GM19455 (cell line): Measurements from ENCODE around the gene GPR6.

ENCODE experiments used
- ATAC-seq: cut with Tn5 transposase; IDR thresholded peaks from one replicate; pipeline ENCODE4 v1.9.1; 2021; ENCODE audit not compliant: unreplicated experiment

Gene GPR6, protein sequence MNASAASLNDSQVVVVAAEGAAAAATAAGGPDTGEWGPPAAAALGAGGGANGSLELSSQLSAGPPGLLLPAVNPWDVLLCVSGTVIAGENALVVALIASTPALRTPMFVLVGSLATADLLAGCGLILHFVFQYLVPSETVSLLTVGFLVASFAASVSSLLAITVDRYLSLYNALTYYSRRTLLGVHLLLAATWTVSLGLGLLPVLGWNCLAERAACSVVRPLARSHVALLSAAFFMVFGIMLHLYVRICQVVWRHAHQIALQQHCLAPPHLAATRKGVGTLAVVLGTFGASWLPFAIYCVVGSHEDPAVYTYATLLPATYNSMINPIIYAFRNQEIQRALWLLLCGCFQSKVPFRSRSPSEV

DNA sequence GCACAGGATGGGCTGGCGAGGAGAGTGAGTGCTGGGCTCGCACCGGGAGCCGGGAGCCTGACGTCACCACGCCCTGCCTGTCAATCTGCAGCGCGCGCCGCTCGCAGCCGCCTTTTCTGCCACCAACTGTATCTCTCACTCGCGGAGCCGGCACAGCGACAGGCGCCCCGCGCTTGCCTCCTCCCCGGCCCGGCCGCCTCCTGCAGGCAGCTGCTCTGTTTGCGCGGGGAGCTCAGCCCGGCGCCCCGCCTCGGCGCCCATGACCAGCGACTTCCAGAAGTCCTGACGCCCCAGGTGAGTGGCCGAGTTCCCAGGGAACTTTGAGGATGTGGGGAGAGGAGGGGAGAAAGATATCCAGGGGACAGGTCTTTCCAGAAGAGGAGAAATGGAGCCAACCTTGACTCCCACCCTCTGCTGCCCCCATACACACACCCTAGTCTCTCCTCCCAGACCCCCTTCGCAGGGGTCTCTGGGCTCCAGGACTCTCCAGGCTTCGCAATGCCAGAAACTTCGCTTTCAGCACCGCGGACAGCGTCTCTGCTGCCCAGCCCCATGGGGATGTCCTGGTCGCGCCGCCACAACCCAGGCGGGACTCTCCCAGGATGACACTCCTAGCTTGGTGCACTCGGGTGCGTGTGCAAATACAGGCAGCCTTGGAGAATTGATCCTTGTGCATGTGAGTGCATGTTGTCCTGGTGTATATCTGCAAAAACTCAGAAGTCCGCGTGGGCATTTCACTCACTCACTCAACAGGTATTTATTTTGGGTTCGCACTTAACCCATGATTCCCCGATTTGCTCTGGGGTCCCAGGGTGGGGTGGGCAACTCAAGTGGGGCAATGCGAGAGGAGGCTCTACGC lies at the start of gene GPR6:
TSS of gene GPR6 (plus strand) at position 138 of the 859 bp plus-strand sequence. CDS start 802 bp downstream, outside the sequence.
- ATAC-seq = no peak

DNA sequence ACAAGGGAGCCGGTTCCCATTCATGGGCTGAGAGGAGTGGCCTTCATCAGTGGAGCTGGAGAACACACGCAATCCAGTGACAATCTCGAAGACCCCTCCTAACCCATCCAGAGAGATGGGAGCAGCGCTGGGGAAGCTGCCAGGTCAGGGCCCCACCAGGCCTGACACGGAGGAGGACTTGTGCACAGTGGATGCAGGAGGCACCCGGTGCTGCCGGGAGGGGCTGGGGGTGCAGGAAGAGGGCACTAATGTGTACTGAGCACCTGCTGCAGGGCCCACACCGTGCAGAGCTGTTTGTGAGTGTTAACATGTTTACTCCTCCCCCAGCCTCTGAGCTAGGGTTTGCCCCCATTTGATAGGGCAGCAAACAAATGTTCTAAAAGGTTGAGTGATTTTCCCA lies 43.8 kb upstream of the GPR6 start:
- ATAC-seq = no peak

DNA sequence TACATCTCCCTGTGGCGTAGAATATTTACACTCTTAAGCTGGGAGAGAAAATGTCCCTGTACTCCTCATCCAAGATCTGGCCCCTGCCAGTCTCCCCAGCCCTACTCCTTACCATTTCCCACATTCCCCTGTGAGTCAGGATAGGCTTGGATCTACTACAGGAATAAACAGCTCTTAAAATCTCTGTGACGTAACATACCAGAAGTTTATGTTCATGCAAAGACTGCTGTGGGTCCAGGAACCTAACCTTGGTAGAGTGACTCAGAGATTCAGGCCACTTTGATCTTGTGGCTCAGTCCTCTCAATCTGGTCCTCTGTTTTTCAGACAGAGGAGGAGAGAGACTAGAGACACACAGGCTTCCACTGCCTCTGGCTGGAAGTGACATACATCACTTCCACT lies 38.5 kb upstream of the GPR6 start:
- ATAC-seq = no peak

DNA sequence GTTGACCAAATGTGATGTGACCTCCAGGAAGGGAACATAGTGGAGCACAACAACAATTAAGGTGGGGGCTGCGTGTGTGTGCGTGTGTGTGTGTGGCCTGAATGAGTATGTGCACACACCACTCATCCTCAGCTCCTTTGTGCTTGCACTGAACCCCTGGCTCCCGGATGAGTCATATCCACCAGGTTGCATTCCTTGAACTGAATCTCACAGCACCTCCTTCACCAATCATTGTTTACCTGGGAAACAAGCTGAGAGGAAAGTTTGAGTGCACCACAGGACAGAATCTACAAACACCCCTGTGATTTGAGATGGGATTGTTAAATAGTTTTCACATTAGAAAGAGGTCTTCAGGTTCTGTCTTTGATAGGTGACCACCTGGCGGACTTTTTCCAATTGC lies 33.7 kb upstream of the GPR6 start:
- no peak for ATAC-seq

DNA sequence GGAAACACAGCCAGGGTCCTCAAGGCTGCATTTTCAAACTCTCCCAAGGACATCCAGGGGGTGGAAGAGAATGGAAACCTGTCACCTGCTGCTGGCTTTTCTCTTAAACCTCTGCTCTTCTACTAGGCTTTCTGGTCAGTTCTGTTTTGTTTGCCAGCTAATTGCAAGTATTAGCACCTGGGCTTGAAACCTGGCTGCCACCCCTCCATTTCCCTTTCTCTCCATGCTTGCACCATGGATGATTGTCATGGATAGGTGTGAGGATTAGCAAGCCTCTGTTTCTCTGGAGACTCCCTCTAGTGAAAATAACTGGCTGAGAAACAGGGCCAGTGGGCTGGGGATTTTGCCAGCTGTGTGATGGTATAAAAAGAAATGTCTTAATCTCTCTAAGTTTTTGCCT lies 33.0 kb upstream of the GPR6 start:
- no peak for ATAC-seq

DNA sequence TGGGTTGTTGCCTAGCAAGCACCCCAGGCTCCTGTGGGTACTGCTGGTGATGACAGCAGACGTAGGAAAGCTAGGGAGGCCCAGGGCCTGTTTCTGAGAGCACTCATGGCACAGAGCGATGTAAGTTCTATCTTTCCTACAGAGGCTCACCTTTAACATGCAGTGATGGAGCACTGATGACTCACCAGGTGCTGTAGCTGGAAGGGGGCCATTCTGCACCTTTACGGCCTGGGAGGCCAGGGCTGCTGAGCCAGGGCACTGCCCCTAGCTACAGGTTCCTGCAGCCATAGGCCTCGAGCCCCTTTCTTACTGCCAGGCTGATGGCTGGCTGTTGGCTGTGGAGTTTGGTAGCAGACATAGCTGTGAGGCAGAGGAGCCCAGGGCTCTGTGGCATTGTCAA lies 31.1 kb upstream of the GPR6 start:
- ATAC-seq = no peak

DNA sequence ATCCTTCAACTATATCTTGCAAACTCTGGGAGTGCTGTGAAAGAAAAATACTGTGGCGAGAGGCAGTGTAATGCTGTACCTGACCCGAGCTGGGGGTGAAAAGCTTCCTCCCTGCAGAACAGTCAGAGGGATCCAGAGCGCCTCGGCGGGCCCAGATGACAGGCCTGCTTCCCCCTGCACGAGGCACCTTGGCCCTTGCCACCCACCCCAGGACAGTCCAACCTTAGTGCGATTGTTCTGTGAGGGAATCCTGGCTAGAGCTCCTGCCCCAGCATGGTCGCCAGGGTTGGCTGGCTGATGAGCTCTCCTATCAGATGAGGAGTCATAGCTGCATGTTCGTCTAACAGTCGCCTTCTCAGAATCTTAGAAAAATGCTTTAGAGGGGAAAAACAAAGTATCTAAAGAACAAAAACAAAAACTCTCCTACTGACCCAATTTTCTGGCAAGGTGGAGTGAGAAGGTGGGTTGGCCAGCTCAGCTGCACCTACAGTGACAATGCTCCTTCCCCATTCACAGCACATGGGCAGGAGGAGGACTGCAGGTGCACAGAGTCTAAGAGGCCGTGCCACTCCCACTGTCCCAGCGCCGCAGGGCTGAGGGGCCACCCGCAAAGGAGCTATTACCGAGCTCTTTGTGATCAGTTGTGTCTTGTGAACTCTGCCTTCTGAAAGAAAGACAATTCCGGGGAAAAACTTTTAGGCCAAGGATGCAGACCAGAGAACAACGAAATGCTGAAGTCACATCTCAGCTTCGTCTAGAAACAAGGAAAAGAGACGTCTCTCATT lies 28.6 kb upstream of the GPR6 start:
- no peak for ATAC-seq

DNA sequence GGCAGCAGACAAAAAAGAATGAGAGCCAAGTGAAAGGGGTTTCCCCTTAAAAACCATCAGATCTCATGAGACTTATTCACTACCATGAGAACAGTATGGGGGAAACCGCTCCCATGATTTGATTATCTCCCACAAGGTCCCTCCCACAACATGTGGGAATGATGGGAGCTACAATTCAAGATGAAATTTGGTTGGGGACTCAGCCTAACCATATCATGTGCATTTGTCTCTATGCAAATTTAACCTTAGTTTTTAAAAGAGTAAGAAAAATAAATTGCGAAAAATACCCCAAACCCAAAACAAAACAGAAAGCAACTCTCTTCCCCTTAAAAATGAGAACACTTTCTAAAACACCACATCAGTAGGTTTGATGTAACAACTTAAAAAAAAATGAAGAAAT lies 22.6 kb upstream of the GPR6 start:
- ATAC-seq = no peak

DNA sequence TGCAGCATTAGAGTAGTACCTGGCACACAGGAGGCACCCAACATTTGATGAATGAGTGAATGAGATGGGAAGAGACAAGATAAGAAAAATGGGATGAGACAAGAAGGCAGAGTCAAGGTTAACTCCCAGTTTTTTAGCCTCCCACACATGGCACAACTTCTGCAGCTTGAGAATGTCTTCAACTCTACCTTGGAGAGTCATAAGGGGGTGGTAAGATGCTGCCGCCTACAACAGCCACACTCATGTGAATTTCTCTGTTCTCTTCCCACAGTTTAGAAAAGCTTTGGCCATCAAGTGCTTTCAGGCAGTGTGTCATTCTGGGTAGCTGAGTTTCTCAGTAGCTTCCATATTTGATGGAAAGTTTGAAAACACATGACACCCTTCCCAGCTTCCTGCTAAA lies 19.5 kb upstream of the GPR6 start:
- no peak for ATAC-seq

DNA sequence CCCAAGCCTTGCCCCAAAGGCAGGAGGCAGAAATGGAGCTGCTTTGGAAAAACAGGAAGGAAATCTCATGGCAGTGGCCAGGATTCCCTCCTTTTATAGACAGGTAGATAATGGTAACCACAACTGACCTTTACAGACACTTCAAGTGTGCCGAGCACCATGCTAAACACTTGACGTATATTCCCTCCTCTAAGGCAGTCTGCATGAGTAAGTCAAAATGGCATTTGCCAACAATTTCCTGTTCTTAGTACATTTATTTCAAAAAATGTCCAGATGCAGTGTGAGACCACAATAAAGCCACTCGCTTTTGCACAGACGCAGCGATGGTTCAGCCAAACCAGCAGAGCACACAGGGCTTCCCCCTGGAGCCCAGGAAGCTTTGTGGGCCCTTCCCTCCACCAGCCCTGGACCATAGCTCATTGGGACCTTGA lies 16.5 kb upstream of the GPR6 start:
- ATAC-seq = no peak

DNA sequence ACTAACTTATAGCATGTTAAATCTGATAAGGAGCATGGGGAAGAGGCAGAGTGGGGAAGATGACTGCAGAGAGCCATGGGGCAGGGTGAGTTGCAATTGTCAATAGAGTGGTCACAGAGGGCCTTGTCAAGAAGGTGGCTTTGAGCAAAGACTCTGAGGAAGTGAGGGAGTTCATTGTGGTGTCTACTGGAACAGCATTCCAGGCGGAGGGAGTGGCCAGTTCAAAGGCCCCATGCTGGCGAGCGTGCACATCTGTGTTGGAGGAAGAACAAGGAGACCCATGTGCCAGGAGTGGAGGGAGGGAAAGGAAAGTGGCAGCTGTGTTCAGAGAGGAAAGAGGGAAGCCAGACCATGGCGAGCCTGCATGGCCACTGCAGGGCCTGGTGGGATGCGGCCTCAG lies 15.8 kb upstream of the GPR6 start:
- no peak for ATAC-seq

DNA sequence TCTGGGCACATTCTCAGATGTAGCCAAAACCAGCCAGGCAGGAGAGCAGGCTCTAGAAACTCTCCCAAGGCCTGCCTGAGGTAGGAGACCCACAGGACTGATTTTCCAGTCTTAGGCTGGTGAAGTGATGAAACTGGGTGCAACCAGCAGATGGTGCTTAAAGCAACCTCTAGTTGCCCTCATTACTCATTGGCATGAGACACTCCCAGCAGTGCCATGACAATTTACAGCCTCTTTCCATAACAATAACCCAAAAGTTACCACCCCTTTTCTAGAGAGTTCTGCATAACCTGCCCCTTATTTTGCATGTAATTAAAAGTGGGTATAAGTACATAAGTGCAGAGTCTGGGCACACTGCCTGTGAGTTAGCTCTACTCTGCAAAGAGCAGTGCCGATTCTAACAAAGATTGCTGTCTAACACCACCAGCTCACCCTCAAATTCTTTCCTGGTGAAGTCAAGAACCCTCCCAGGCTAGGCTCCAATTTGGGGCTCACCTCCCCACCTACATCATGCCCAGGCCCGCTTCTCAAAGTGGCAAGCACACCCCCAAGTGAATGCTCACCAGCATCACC lies 14.4 kb upstream of the GPR6 start:
- no peak for ATAC-seq

DNA sequence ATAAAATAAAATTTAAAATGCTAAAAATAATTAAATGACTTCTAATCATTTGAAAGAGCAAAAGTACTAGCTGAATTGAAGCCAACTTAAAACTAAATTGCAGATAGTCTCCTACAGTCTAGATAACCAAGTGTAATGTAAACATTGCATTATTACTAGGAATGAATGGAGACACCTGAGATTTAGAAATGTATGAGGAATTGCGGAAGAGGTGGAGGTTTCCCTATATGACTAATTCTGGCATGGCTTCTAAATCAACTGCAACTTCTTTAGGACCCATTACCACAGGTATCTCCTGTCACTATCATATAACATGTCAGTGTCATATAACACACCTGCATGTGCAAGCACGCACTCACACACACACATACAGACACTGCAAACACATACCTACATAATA lies 13.2 kb upstream of the GPR6 start:
- ATAC-seq = no peak

DNA sequence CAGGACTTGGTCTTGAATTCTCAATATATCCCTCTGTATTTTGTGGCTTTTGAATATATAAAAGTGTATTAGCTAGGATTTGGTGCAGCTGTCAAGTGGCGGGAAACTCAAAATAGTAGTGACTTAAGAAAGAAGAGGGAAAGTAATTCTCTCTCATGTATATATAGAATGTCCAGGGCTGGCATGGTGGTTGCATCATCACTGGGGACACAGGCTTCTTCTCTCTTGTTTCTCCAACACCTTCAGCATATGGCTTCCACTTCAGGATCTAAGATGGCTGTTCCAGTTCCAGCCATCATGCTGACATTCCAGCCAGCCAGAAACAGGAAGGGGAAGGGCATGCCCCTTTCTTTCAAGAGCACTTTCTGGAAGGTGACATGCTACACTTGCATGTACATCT lies 11.8 kb upstream of the GPR6 start:
- ATAC-seq = no peak

DNA sequence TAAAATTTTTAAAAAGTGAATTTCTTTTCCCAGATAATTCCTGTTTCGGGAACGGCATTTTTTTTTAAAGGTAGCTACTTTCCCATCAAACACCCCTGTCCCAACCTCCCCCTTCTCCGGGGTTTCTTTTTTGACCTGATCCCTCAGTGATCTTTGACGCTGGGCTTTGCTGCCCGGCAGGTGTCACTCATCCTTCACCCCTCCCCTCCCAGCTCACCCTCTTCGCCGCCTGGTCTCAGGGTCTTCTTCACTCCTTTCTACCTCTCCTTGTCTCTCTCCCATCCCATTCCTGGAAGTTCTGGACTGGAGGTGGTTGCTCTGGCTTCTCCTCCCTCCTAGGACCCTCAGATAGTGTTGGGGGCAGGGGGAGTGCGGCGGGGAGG lies 329 bp upstream of the GPR6 start:
- no peak for ATAC-seq

DNA sequence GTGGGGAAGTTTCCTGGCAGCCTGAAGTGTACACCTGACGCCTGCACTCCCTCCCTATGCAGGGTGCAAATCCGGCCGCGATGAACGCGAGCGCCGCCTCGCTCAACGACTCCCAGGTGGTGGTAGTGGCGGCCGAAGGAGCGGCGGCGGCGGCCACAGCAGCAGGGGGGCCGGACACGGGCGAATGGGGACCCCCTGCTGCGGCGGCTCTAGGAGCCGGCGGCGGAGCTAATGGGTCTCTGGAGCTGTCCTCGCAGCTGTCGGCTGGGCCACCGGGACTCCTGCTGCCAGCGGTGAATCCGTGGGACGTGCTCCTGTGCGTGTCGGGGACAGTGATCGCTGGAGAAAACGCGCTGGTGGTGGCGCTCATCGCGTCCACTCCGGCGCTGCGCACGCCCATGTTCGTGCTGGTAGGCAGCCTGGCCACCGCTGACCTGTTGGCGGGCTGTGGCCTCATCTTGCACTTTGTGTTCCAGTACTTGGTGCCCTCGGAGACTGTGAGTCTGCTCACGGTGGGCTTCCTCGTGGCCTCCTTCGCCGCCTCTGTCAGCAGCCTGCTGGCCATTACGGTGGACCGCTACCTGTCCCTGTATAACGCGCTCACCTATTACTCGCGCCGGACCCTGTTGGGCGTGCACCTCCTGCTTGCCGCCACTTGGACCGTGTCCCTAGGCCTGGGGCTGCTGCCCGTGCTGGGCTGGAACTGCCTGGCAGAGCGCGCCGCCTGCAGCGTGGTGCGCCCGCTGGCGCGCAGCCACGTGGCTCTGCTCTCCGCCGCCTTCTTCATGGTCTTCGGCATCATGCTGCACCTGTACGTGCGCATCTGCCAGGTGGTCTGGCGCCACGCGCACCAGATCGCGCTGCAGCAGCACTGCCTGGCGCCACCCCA lies 1.2 kb downstream of the GPR6 start:
- no peak for ATAC-seq

DNA sequence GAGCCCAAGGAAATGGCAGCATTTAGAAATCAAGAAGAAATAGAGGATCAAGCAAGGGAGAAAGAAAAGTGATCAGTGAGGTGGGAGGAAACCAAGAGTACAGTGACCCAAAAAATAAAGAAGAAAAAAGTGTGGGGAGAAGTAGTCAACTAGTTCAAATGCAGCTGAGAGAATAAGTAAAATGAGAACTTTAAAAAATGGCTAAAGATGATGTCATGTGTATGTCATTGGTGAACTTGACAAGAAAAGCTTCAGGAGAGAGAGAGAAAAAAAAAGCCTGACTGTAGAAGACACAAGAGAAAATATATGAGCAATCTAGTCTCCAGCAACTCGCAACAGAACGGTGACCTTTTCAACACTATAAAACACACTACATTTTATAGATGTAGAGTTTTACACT lies 6.3 kb downstream of the GPR6 start:
- ATAC-seq = no peak

DNA sequence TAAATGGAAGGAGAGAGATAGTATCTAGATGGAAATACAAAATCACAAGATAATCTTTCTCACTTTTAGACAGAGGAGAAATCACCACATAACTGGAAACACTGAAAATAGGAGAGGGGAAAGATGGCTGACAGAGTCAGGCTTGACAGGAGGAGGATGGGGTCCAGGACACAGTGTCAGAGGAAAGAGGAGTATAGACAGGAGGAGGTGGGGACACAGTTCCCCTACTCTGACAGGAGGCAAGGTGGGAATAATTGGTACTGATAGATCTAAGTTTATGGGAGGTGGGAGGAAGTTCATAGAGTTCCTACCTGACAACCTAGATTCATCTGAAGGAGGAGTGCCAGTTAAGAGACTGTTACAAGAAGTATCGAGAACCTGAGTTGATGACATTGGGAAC lies 9.1 kb downstream of the GPR6 start:
- ATAC-seq = no peak

DNA sequence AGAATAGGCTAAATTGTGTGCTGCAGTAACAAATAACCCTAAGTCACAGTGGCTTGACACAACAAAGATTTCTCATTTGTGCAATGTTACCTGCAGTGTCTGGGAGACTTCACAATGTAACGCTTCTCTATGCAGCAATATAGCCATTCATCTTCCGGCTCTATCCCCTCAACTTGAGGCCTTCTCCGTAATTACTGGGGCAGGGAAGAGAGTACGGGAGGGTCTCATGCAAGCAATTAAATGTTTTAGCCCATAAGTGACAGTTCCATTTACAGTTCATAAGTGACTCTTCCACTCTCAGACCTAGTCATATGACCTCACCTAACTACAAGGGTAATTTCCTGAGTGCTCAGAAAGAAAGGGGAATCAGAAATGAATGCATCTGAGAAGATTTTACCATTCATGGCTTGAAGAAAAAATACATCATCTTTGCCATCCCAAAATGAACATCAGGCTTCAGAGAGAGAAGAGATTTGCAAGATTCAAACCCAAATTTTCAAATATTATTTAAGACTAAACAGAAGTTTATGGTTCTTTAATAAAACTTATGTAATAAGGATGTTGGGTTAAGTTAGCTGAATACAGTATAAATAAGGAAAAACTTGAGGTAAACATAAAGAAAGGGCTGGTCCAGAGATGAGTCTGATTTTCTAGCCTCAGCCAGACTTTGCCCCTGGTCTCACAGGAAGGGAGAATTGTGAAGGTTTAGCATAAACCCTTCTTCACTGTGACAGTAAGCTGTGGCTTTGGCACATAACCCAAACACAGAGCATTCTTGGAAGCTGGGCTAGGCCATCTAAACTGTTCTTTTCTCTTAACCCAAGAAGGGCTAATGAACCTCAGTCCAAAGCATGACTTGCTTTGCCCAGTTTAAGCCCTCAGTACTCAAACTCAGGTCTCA lies 13.3 kb downstream of the GPR6 start:
- ATAC-seq = no peak
